GM18498 (cell line): Measurements from ENCODE around the gene SPATS2.

ENCODE experiments used
- ATAC-seq: cut with Tn5 transposase; IDR thresholded peaks from one replicate; pipeline ENCODE4 v1.9.1; 2021; ENCODE audit warnings: mild to moderate bottlenecking, moderate library complexity; ENCODE audit not compliant: unreplicated experiment

Gene SPATS2

GRCh38 chr12:49538510-49539403 is 171.5 kb downstream of the SPATS2 start, which contains the start of gene KCNH3:
KCNH3 (plus strand) TSS chr12:49539030; CDS start chr12:49539417, 387 bp downstream.
- peak; percentile 71 for ATAC-seq

- ATAC-seq = no peak
Measured at GRCh38 chr12:49539406-49540228, 172.4 kb downstream of the SPATS2 start.

DNA sequence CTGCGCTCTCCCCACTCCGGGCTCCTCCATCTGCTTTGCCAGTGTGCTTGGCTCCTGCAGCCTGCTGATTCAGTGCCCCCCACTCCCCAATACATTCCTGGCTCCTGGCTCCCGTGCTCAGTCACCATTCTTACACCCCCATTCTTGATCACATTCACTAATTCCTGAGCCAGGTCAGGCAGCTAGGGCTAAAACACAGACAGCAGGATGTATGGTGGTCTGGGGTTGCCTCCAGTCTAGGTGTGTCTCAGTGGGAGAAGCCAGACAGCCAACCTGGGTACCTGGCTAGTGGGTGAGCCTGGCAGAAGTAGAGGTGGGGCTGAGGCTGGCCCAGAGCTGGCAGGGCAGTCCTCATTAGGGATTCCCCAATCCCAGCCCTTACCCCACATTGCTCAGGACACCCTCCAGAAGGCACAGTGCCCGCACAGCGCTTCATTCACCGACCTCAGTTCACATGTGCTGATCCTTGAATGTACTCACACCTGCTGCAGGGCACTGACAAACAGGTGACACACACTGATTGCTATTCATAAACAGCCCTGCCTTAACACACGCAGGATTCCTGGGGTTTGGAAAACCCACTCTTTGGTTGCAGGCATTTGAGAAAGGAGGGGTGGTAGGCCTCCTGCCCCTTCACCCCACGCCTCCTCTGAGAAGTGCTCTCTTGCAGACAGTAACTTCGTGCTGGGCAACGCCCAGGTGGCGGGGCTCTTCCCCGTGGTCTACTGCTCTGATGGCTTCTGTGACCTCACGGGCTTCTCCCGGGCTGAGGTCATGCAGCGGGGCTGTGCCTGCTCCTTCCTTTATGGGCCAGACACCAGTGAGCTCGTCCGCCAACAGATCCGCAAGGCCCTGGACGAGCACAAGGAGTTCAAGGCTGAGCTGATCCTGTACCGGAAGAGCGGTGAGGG is 173.2 kb downstream of the SPATS2 start:
- ATAC-seq = no peak

DNA sequence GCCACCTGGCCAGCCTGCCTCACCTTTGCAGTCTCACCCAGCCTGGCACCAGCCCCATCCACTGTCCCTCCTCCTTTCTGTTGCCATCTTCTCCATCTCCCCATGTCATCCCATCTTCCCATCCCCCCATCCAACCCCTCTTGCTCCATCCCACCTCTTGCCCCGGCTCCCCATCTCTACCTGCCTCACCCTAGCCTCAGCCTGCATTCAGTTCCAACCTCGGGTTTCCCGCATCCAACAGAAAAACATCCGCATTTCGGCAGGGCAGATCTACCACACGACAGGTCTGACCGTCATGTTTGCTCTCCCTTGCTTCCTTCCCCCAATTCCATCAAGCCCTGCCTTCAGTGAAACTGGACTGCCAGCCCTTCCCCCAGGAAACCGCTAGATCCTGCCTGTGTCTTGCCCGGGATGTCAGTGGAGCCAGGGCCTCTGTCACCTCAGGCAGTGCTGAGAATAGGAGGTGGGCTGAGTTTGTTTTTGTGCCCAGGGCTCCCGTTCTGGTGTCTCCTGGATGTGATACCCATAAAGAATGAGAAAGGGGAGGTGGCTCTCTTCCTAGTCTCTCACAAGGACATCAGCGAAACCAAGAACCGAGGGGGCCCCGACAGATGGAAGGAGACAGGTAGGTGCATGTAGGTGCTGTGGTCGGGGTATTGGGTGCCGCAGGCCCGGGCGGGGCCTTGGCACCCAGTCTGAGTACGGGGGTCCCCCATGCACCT is 174.0 kb downstream of the SPATS2 start:
- no peak for ATAC-seq

- ATAC-seq = no peak
Measured at GRCh38 chr12:49541911-49542505, 174.7 kb downstream of the SPATS2 start.

DNA sequence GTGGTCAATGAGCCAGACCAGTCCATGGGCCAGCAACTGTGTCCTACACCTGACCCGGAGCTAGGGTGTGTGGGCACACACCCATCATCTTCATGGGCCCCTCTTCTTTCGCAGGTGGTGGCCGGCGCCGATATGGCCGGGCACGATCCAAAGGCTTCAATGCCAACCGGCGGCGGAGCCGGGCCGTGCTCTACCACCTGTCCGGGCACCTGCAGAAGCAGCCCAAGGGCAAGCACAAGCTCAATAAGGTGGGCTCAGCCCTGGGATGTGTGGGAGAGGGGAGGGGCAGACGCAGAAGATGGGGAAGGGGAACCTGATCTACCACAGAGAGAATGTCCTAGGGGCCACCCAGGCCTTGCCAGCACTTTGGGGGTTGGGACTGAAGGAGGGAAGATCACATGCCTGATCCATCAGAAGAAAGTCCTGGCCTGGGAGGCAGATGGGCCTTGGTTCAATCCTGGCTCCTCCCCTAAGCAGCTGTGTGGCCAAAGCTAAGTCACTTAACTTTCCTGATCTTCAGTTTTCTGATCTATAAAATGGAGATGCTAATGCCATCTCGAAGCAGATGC is 175.4 kb downstream of the SPATS2 start:
- no peak for ATAC-seq

- no peak for ATAC-seq
Measured at GRCh38 chr12:49543221-49543913, 176.1 kb downstream of the SPATS2 start.

DNA sequence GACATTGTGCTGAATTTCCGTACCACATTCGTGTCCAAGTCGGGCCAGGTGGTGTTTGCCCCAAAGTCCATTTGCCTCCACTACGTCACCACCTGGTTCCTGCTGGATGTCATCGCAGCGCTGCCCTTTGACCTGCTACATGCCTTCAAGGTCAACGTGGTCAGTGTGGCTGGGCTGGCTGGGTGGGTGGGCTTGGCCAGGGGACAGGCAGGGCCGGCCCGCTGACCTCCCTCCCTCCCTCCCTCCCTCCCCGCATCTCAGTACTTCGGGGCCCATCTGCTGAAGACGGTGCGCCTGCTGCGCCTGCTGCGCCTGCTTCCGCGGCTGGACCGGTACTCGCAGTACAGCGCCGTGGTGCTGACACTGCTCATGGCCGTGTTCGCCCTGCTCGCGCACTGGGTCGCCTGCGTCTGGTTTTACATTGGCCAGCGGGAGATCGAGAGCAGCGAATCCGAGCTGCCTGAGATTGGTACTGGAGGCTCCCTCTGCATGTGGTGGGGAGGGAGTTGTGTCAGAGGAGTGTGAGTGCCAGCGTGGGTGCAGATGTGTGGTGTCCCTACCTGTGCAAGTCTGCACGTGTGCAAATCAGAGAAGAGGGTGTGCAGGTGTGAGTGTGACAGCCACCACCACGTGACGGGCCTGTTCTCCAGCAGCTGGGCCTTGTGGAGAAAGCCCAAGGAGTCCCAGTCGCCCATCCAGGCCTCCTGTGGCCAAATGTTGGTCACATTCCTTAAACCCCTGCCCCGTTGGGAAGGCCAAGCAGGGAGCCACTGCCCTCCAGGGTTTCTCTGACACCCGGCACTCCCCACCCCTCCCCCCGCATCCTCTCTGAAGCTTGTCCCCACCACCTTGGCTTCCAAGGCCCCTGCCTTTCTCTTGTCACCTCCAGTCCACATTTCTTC is 176.9 kb downstream of the SPATS2 start:
- no peak for ATAC-seq

GRCh38 chr12:49545815-49546214 is 178.6 kb downstream of the SPATS2 start:
- ATAC-seq = no peak

DNA sequence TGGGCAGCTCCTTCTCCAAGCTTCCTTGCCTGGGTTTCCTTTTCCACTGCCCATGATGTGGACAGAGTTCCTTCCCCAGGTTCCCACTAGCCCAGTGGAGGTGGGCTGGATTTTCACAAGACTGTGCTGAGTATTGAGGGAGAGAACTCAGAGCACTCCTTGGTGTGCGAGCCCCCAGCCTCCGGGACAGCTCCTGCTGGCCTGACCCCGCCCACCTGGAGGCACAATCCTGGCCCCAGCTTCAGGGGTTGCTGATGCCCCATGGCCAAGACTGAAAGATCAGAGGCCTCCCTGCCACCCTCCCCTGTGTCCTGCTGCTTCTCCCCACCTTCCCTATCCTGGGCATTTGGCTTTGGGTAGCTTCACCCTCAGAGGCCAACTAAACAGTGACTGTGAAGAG is 179.2 kb downstream of the SPATS2 start:
- ATAC-seq = no peak

DNA sequence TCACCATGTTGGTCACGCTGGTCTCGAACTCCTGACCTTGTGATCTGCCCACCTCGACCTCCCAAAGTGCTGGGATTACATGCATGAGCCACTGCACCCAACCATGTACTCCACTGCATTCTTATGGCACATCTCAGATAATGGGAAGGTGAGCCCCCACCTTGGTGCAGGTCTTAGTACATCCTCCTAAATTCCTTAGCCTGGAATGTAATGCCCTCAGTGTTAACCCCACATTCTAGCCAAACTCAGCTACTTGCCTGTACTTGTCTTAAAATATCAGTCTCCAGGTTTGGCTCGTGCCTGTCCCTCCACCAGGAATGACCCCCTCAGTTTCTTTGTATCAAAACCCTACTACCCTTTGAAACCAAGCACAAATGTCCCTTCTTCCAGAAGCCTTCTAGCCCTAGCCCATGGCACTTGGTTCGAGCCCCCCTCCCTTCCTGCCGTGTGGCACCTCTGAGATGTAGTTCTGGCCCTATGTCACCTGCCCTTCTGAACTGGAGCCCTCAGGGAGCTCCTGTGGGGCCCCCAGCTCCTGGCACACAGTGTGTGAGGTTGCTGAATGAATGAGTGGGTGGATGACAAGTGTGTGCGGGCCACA is 179.9 kb downstream of the SPATS2 start:
- ATAC-seq = no peak

DNA sequence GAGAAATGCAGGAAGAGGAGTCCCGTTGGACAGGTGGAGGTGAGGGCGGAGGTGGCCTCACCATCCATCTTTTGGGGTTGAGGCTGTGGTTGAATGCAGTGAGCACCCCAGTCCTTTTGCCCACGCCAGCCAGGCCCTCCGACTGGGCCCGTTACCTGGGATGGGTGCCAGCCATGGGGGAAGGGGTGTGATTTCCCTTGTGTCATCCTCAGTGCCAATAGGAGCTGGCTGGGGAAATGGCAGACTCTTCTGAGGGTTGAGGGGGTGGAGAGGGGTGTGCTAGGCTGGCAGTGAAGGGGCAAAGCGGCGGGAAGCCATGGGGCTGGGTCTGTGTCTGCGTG is 181.2 kb downstream of the SPATS2 start:
- ATAC-seq = no peak

DNA sequence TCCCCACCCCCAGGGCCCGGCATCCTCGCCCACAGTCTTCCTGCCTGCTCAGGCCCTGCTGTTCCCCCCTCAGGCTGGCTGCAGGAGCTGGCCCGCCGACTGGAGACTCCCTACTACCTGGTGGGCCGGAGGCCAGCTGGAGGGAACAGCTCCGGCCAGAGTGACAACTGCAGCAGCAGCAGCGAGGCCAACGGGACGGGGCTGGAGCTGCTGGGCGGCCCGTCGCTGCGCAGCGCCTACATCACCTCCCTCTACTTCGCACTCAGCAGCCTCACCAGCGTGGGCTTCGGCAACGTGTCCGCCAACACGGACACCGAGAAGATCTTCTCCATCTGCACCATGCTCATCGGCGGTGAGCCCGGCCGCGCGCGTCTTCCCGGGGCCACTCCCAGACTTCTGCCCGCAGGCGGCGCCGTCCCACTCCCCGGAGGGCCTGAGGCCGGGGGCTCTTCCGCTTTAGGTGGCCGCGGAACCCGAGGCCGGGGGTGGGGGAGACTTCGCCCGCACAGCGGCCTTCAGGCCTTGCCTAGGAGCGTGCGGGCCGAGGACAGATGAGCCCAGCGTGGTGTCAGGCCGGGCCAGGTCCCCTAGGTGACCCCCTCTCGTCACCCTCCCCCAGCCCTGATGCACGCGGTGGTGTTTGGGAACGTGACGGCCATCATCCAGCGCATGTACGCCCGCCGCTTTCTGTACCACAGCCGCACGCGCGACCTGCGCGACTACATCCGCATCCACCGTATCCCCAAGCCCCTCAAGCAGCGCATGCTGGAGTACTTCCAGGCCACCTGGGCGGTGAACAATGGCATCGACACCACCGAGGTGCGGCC is 181.8 kb downstream of the SPATS2 start:
- ATAC-seq = no peak

- ATAC-seq = no peak
Measured at GRCh38 chr12:49549735-49550692, 182.8 kb downstream of the SPATS2 start.

- ATAC-seq = no peak
Measured at GRCh38 chr12:49550693-49551252, 183.5 kb downstream of the SPATS2 start.
